Urinary bladder (tissue), 4 donors: ENCODE data around the gene ZC3H12C. TPM values are rescaled to one million over a fixed set of nuclear protein-coding genes. Genes with fewer than 3 reads are reported as not detected.

Source experiments
- DNase-seq: peaks from one replicate; pipeline ENCODE4 v3.0.0-alpha.2; 2015; ENCODE audit errors: extremely low spot score
- H3K27ac ChIP-seq: one replicate; pipeline ENCODE4 v1.5.1; 2013; ENCODE audit warnings: low read depth, mild to moderate bottlenecking, moderate library complexity
- H3K36me3 ChIP-seq: one replicate; pipeline ENCODE4 v1.6.1; 2013; ENCODE audit warnings: mild to moderate bottlenecking, moderate library complexity; ENCODE audit not compliant: insufficient read depth
- H3K4me1 ChIP-seq: one replicate; pipeline ENCODE4 v1.6.1; 2013; ENCODE audit warnings: mild to moderate bottlenecking, moderate library complexity; ENCODE audit not compliant: insufficient read depth
- H3K4me3 ChIP-seq: one replicate; pipeline ENCODE4 v1.5.1; 2013; ENCODE audit warnings: low read depth, low read length
- WGBS: extraction: QIAGEN DNeasy Blood & Tissue Kit; methylation state at CpG from one replicate; pipeline ENCODE4 v1.1.7; 2013; 5-methylcytosine and 5-hydroxymethylcytosine counted together
- polyA plus RNA-seq: library from polyadenylated mRNA; stranded (reverse); fragments of 200-250 nt; gene quantifications from one replicate; pipeline ENCODE4 v1.2.3, GENCODE V29; 2013
- total RNA-seq: library from RNA; depleted of rRNA; stranded (reverse); fragments of >200 nt; gene quantifications from one replicate; pipeline ENCODE4 v1.2.3, GENCODE V29; 2014
- donor health status: healthy with polysubstance abuse.
- donor health status: healthy.

ZC3H12C gene
- total and polyA plus RNA-seq, 2 donors, result 4.2 to 19.7 TPM

DNA sequence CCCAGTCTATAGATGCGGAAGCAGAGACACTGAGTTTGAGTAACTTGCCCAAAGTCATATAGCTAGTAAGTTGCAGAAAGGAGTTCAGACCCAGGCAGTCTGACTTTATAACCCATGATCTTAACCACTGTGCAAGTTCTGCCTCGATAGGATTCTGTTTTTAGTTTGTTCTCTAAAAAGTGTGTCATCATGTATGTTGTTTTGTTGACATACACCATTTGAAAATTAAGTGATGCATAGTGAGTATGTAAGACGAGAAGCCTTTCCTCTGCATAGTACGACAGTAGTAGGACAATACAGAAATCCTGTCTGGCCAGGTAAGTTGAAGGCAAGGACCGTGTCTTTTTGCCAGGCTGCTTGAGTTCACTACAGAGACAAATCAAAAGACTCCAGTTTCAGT, 3.3 kb downstream of the ZC3H12C start:
- H3K27ac ChIP-seq, result no peak overlapping the region
- WGBS, result 85% methylated on average over 5 of the region's 5 CpGs
- no peaks in the 10 kb centered on the region for H3K36me3 ChIP-seq
- H3K4me1 ChIP-seq, result no peaks in the 10 kb centered on the region
- H3K4me3 ChIP-seq, result no peak overlapping the region
- DNase-seq, result no peak

DNA sequence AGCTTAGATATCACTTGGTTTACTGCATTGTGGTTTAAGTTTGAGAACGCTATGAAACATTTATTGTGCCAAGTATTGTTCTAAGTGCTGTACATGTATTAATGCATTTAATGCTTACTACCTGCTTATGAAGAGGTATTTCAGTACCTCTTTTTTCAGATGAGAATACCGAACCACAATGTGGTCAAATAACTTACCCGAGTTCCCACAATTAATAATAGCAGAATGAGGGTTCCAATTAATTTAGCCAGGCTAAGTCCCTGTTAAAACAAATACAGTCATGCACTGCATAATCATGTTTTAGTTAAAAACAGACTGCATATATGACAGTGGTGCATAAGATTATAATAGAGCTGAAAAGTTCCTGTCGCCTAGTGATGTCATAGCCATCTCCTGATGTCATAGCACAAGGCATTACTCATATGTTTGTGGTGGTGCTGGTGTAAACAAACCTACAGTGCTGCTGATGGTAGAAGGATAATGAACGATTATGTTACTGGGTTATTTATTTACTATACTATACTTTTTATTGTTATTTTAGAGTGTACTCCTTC, 4.3 kb downstream of the ZC3H12C start:
- DNase-seq, result no peak
- H3K36me3 ChIP-seq, result no peaks in the 10 kb centered on the region
- no peak overlapping the region for H3K27ac ChIP-seq
- H3K4me3 ChIP-seq, result no peak overlapping the region
- WGBS, result 87% methylated on average over 5 of the region's 5 CpGs
- no peaks in the 10 kb centered on the region for H3K4me1 ChIP-seq

GRCh38 chr11:110098645-110099044, 5.5 kb downstream of the ZC3H12C start:
- Histone ChIP-seq H3K4me1 (no peaks in the 10 kb centered on the region), H3K27ac (no peak overlapping the region), H3K36me3 (no peaks in the 10 kb centered on the region), H3K4me3 (no peak overlapping the region)
- no peak for DNase-seq
- 84% methylated on average over 1 of the region's 1 CpG for WGBS

GRCh38 chr11:110100476-110101240, 7.5 kb downstream of the ZC3H12C start:
- WGBS, result 81% methylated on average over 7 of the region's 7 CpGs
- no peak for DNase-seq
- Histone ChIP-seq H3K4me3 (no peak overlapping the region), H3K4me1 (no peaks in the 10 kb centered on the region), H3K27ac (no peak overlapping the region), H3K36me3 (no peaks in the 10 kb centered on the region)

DNA sequence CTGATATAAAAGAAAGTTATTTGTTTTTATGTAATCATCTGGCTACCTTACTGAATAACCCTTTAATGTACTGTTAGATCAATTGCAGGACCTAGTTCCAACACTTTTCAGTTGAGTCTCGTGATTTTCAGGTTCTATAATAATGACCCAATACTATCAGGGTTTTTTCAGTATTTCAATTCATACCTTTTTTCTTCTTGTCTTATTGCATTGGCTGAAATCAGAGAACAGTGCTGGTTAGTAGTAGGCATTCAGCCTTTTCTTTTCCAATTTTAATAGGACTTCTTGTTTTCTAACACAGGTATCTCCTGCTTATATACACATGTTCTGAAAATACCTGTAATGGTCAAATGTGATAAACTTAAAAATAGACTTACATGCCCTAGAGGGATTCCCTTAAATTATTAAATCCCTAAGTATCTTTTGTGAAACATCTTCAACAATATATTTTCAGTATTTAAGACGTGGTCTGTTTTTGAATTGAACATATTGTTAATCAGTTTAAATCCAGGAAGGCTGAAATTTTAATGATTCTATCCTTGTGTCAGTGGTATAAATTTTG, 13.6 kb downstream of the ZC3H12C start:
- WGBS, result 97% methylated on average over 2 of the region's 2 CpGs
- H3K4me1 ChIP-seq, result no peaks in the 10 kb centered on the region
- H3K36me3 ChIP-seq, result no peaks in the 10 kb centered on the region
- no peak for DNase-seq
- no peak overlapping the region for H3K27ac ChIP-seq
- H3K4me3 ChIP-seq, result no peak overlapping the region

DNA sequence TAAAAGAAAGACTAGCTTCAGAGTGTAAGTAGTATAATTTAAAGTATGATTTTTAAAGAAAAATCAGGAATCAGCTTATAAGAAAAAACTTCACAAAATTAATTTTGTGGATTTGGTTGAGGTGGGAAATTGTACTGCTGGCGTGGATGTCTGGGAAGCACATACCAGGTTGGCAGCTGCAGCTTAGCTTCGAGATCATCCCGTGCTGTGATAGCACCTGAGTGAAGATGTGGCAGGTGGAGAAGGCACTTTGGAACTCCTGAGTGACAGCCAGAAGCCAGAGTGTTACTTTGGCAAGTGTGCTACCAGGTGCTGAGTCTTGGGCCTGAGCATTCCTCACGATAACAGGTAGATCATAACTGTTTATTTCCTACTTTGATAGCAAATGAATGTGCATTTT, 17.7 kb downstream of the ZC3H12C start:
- WGBS, result 94% methylated on average over 4 of the region's 4 CpGs
- H3K4me1 ChIP-seq, result no peaks in the 10 kb centered on the region
- no peaks in the 10 kb centered on the region for H3K36me3 ChIP-seq
- H3K4me3 ChIP-seq, result no peak overlapping the region
- DNase-seq, result no peak
- no peak overlapping the region for H3K27ac ChIP-seq

- DNase-seq, result no peak
- no peak overlapping the region for H3K27ac ChIP-seq
- 96% methylated on average over 2 of the region's 2 CpGs for WGBS
- H3K4me3 ChIP-seq, result no peak overlapping the region
- H3K36me3 ChIP-seq, result no peaks in the 10 kb centered on the region
- no peaks in the 10 kb centered on the region for H3K4me1 ChIP-seq
Observed at GRCh38 chr11:110112457-110112856, 19.3 kb downstream of the ZC3H12C start.

- Histone ChIP-seq H3K4me1 (no peaks in the 10 kb centered on the region), H3K27ac (no peak overlapping the region), H3K36me3 (no peaks in the 10 kb centered on the region), H3K4me3 (no peak overlapping the region)
- DNase-seq, result no peak
Observed at GRCh38 chr11:110113505-110113904, 20.3 kb downstream of the ZC3H12C start.

GRCh38 chr11:110113973-110114372, 20.8 kb downstream of the ZC3H12C start:
- no peak overlapping the region for H3K4me3 ChIP-seq
- 95% methylated on average over 4 of the region's 4 CpGs for WGBS
- H3K36me3 ChIP-seq, result no peaks in the 10 kb centered on the region
- H3K4me1 ChIP-seq, result no peaks in the 10 kb centered on the region
- no peak for DNase-seq
- no peak overlapping the region for H3K27ac ChIP-seq

- H3K4me3 ChIP-seq, result no peak overlapping the region
- no peak for DNase-seq
- H3K4me1 ChIP-seq, result no peaks in the 10 kb centered on the region
- WGBS, result 77% methylated on average over 2 of the region's 2 CpGs
- H3K27ac ChIP-seq, result no peak overlapping the region
- no peaks in the 10 kb centered on the region for H3K36me3 ChIP-seq
Observed at GRCh38 chr11:110119317-110119716, 26.1 kb downstream of the ZC3H12C start.

DNA sequence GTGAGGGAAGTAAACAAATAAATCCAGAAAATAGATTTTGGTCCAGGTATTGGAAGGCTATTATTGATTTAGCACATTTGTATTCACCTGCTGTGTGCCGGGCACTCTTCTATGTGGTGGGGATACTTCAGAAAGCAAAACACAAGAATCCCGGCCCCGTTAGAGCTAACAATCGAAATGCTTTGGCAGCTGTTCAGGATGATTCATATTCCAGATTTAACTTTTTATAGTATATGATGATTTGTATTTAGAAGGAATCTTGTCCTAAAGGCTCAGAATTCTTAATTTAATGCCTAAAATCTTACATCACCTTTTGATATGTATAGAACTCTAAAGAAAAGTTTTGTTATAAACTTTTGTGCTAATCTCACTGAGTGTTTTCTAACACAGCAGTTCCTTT, 28.0 kb downstream of the ZC3H12C start:
- no peak overlapping the region for H3K27ac ChIP-seq
- WGBS, result 13% methylated on average over 4 of the region's 4 CpGs
- H3K4me3 ChIP-seq, result no peak overlapping the region
- no peaks in the 10 kb centered on the region for H3K36me3 ChIP-seq
- H3K4me1 ChIP-seq, result no peaks in the 10 kb centered on the region
- DNase-seq, result no peak

DNA sequence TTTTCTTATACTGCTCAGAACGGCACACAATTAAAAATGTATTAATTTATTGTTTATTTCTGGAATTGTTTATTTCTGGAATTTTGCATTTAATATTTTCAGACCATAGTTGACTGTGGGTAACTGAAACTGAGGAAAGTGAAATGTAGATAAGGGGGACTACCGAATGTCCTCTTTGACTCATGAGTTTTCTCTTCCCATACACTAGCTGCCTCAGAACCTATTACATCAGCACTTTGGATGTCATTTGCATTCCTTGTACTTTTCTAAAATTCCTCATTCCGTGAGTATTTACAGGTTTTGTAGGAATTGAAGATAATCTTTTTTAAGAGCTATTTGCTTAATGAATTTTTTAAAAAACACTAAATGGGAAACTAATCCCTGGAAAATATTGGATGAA, 29.8 kb downstream of the ZC3H12C start:
- WGBS, result 65% methylated on average over 3 of the region's 3 CpGs
- no peak overlapping the region for H3K27ac ChIP-seq
- H3K36me3 ChIP-seq, result no peaks in the 10 kb centered on the region
- H3K4me1 ChIP-seq, result no peaks in the 10 kb centered on the region
- no peak for DNase-seq
- H3K4me3 ChIP-seq, result no peak overlapping the region

DNA sequence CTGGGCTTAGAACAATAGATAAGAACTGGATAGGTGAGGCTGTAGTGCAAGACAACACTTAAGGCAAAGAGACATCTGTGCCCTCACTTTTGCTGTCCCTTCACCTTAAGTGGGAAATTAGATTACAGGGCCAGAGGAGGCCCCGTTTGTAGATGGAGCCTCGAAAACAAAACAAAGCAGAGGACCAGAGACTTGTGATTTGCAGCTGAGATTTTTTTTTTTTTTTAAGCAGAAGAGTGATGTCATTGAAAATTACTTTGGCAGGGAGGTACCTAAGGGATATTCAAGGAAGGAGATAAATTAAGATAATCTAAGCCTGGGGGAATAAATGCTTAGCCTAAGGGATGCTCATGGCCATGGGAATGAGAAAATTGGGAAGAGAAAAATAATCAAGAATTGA, 31.4 kb downstream of the ZC3H12C start:
- Histone ChIP-seq H3K4me1 (no peaks in the 10 kb centered on the region), H3K36me3 (no peaks in the 10 kb centered on the region), H3K4me3 (no peak overlapping the region), H3K27ac (no peak overlapping the region)
- no peak for DNase-seq
- WGBS, result 42% methylated on average over 2 of the region's 2 CpGs

GRCh38 chr11:110125632-110126031, 32.4 kb downstream of the ZC3H12C start:
- Histone ChIP-seq H3K4me1 (no peaks in the 10 kb centered on the region), H3K4me3 (no peak overlapping the region), H3K27ac (no peak overlapping the region), H3K36me3 (no peaks in the 10 kb centered on the region)
- WGBS, result 96% methylated on average over 4 of the region's 4 CpGs
- DNase-seq, result no peak
